ENCODE results near the gene TMEM95. TPM values are rescaled to one million over a fixed set of nuclear protein-coding genes. Genes with fewer than 3 reads are reported as not detected.
"Not testable (repeated sequence)": the region's sequence is repeated elsewhere in the genome, so short reads cannot be mapped to it uniquely, and the experiment has no call there.

TMEM95 gene
- total RNA-seq, 1 donor = not detected

DNA sequence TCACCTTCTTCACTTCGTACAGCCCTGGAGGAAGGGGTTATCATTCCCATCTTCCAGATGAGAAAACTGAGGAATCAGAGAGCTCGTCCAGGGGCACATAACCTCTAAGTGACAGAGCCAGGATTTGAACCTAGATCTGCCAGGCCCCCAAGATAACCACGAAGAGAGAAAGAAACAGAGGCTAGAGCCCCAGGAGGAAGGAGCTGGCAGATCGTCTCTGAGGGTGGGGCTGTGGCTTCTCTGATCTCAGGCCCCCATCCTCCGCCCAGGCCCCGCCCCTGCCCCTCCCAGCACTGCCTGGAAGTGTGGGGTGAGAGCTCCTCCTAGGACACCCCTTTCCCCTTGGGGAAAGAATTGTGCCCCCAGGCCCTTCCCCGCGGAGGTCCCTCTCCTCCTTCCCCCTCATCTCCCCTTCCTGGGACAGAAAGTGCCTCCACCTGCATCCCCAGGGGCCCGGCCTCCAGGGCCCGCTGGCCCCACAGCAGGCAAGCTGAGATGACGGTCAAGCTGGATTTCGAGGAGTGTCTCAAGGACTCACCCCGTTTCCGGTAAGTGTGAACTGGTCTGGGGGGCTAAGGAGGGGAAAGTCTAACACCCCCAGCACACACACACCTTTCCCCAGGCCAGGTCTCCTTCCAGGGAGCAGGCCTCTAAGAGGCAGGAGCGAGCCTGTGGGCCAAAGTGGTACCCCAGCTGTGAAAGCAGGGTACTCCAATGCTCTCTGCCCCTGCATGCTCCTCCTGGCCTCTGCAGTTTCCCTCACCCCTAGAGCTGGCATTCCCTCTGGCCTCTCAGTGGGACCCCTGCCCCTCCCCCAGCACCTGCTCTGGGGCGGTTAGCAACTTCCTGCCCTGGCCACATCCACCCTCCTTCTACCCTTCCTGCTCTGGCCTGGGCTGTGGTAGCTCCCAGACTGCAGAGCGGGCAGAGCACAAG is 18.4 kb upstream of the TMEM95 start, which contains the start of gene ACAP1:
ACAP1 (plus strand) TSS at position 290 of the 936 bp plus-strand sequence; CDS start at position 496, 206 bp downstream.
- Histone ChIP-seq H2AFZ (ENCODE audit: low read length) (no peak within 1 kb of the TSS), H3K4me1 (ENCODE audit: insufficient read depth, low read length) (no peaks in the 10 kb centered on the region), H4K20me1 (ENCODE audit: insufficient read depth, low read length) (no peaks in the 10 kb centered on the region), H3K27ac (ENCODE audit: low read depth, low read length) (no peak within 1 kb of the TSS), H3K9me3 (ENCODE audit: low read depth, low read length) (no peaks in the 10 kb centered on the region), H3K4me2 (ENCODE audit: insufficient read depth, low read length) (no peak within 1 kb of the TSS), H3K27me3 (ENCODE audit: insufficient read depth, low read length) (peaks cover 34% of the 10 kb centered on the region), H3K36me3 (ENCODE audit: insufficient read depth, low read length) (no peaks in the 10 kb centered on the region), H3K79me2 (ENCODE audit: insufficient read depth, low read length) (no peaks in the 10 kb centered on the region), H3K4me3 (ENCODE audit: insufficient read depth, low read length) (no peak within 1 kb of the TSS)
- DNase-seq (ENCODE audit: insufficient read length, low spot score, missing footprints) = peak; percentile 27
- TF ChIP-seq, protein P1, sequence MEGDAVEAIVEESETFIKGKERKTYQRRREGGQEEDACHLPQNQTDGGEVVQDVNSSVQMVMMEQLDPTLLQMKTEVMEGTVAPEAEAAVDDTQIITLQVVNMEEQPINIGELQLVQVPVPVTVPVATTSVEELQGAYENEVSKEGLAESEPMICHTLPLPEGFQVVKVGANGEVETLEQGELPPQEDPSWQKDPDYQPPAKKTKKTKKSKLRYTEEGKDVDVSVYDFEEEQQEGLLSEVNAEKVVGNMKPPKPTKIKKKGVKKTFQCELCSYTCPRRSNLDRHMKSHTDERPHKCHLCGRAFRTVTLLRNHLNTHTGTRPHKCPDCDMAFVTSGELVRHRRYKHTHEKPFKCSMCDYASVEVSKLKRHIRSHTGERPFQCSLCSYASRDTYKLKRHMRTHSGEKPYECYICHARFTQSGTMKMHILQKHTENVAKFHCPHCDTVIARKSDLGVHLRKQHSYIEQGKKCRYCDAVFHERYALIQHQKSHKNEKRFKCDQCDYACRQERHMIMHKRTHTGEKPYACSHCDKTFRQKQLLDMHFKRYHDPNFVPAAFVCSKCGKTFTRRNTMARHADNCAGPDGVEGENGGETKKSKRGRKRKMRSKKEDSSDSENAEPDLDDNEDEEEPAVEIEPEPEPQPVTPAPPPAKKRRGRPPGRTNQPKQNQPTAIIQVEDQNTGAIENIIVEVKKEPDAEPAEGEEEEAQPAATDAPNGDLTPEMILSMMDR (IDR thresholded peaks at IDR 0.05; ENCODE audit: extremely low read depth, low read depth, low read length) = no peak

DNA sequence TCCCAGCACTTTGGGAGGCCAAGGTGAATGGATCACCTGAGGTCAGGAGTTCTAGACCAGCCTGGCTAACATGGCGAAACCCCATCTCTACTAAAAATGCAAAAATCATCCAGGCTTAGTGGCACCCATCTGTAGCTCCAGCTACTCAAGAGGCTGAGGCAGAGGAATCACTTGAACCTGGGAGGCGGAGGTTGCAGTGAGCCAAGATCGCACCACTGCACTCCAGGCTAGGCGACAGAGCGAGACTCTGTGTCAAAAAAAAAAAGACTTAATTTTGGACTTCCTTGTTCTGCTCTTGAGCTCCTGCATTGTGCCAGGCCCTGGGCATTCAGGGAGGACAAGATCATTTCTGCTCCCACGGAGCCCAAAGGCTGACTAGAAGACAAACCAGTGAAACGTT is 17.4 kb upstream of the TMEM95 start:
- not testable (repeated sequence) for H3K4me2 ChIP-seq (ENCODE audit: insufficient read depth, low read length); H2AFZ ChIP-seq (ENCODE audit: low read length); H3K4me3 ChIP-seq (ENCODE audit: insufficient read depth, low read length); H3K79me2 ChIP-seq (ENCODE audit: insufficient read depth, low read length); H3K4me1 ChIP-seq (ENCODE audit: insufficient read depth, low read length); H4K20me1 ChIP-seq (ENCODE audit: insufficient read depth, low read length); DNase-seq (ENCODE audit: insufficient read length, low spot score, missing footprints); H3K9me3 ChIP-seq (ENCODE audit: low read depth, low read length); H3K36me3 ChIP-seq (ENCODE audit: insufficient read depth, low read length); H3K27ac ChIP-seq (ENCODE audit: low read depth, low read length)
- H3K27me3 ChIP-seq (ENCODE audit: insufficient read depth, low read length) = peaks cover 43% of the 10 kb centered on the region

DNA sequence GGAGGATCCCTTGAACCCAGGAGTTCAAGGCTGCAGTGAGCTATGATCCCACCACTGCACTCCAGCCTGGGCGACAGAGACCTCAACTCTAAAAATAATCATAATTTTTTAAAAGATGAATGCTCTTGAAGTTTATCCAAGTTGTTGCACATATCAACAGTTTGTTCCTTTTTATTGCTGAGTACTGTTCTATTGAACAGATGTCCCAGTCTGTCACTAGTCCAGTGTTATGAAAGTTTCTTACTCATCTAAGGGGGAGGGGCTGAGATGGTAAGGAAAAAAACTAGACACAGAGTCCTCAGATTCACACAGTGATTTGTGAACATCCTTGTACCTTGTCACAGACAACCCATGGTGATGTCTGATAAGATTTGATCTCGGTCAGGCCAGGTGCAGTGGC is 14.8 kb upstream of the TMEM95 start:
- Histone ChIP-seq H2AFZ (ENCODE audit: low read length) (no peak overlapping the region), H3K27ac (ENCODE audit: low read depth, low read length) (no peak overlapping the region), H3K4me2 (ENCODE audit: insufficient read depth, low read length) (no peak overlapping the region), H3K79me2 (ENCODE audit: insufficient read depth, low read length) (no peaks in the 10 kb centered on the region), H3K4me3 (ENCODE audit: insufficient read depth, low read length) (no peak overlapping the region), H3K9me3 (ENCODE audit: low read depth, low read length) (no peaks in the 10 kb centered on the region), H4K20me1 (ENCODE audit: insufficient read depth, low read length) (no peaks in the 10 kb centered on the region), H3K4me1 (ENCODE audit: insufficient read depth, low read length) (no peaks in the 10 kb centered on the region), H3K27me3 (ENCODE audit: insufficient read depth, low read length) (peaks cover 50% of the 10 kb centered on the region), H3K36me3 (ENCODE audit: insufficient read depth, low read length) (no peaks in the 10 kb centered on the region)
- TF ChIP-seq, protein P1 (IDR thresholded peaks at IDR 0.05; ENCODE audit: extremely low read depth, low read depth, low read length) = no peak
- peak; percentile 74 for DNase-seq (ENCODE audit: insufficient read length, low spot score, missing footprints)

DNA sequence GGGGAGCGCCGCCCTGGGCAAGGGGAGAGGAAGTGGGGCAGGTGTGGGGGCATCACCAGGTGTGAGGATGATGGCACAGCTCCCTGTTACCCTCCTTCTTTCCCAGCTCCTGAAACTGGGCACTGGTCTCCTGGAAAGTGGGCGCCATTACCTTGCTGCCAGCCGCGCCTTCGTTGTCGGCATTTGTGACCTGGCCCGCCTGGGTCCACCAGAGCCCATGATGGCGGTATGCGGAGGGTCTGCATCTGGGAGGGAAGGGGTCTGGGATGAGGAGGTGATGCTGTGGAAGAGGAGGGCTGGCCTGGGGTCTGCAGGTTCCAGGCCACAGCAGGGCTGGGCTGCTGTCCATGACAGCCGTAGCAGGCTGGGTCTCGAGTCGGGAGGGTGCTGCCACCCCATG is 13.1 kb upstream of the TMEM95 start:
- Histone ChIP-seq H4K20me1 (ENCODE audit: insufficient read depth, low read length) (peaks cover 4% of the 10 kb centered on the region), H3K4me3 (ENCODE audit: insufficient read depth, low read length) (no peak overlapping the region), H2AFZ (ENCODE audit: low read length) (no peak overlapping the region), H3K27me3 (ENCODE audit: insufficient read depth, low read length) (peaks cover 42% of the 10 kb centered on the region), H3K27ac (ENCODE audit: low read depth, low read length) (no peak overlapping the region), H3K36me3 (ENCODE audit: insufficient read depth, low read length) (no peaks in the 10 kb centered on the region), H3K4me2 (ENCODE audit: insufficient read depth, low read length) (no peak overlapping the region), H3K79me2 (ENCODE audit: insufficient read depth, low read length) (no peaks in the 10 kb centered on the region), H3K9me3 (ENCODE audit: low read depth, low read length) (no peaks in the 10 kb centered on the region), H3K4me1 (ENCODE audit: insufficient read depth, low read length) (no peaks in the 10 kb centered on the region)
- TF ChIP-seq, protein P1 (IDR thresholded peaks at IDR 0.05; ENCODE audit: extremely low read depth, low read depth, low read length) = no peak
- no peak for DNase-seq (ENCODE audit: insufficient read length, low spot score, missing footprints)
